ENCODE results near the gene SIN3B.

- TF ChIP-seq FOXM1 (IDR thresholded peaks at IDR 0.05; ENCODE audit: borderline replicate concordance) (no peak), NFRKB (IDR thresholded peaks at IDR 0.05) (no peak), SP1 (IDR thresholded peaks at IDR 0.05) (no peak), HDGF (IDR thresholded peaks at IDR 0.05; ENCODE audit: borderline replicate concordance) (no peak), TARDBP (IDR thresholded peaks at IDR 0.05) (no peak)
Measured at GRCh38 chr19:16871871-16872270, 42.7 kb downstream of the SIN3B start.
